Transverse colon (tissue), 4 donors: ENCODE results near the gene CLSTN2. TPM values are rescaled to one million over a fixed set of nuclear protein-coding genes. Genes with fewer than 3 reads are reported as not detected.

Experiments used
- DNase-seq: peaks from one replicate; pipeline ENCODE4 v3.0.0-alpha.2; 2019
- H3K27ac ChIP-seq, 4 donors: fragments of 200-600 bp; sonication (generic); 2 replicates each; pipeline ENCODE4 v1.5.1; 2016 to 2018; ENCODE audit warnings: inconsistent platforms in 4 of 4
- H3K27me3 ChIP-seq: fragments of 200-600 bp; sonication (generic); 2 replicates; pipeline ENCODE4 v1.5.1; 2017; ENCODE audit warnings: inconsistent platforms
- H3K36me3 ChIP-seq, 4 donors: fragments of 200-600 bp; sonication (generic); 2 replicates each; pipeline ENCODE4 v1.5.1; 2017 to 2019; ENCODE audit warnings: inconsistent platforms in 4 of 4
- H3K4me1 ChIP-seq, 4 donors: fragments of 200-600 bp; sonication (generic); 2 replicates each; pipeline ENCODE4 v1.5.1; 2017 to 2020; ENCODE audit warnings: inconsistent platforms in 4 of 4
- H3K4me3 ChIP-seq, 4 donors: fragments of 200-600 bp; sonication (generic); 1 replicate in 1 of 4; 2 replicates in 3 of 4; pipeline versions ENCODE4 v1.5.1 to v1.6.1; 2017 to 2019; ENCODE audit warnings: inconsistent platforms in 4 of 4
- H3K9me3 ChIP-seq, 2 donors: fragments of 200-600 bp; sonication (generic); 2 replicates each; pipeline ENCODE4 v1.5.1; 2017 to 2019; ENCODE audit warnings: inconsistent platforms in 2 of 2
- CTCF ChIP-seq, 5 experiments: fragments of 200-600 bp in 3 of 5; fragments of 450-650 bp in 2 of 5; sonication (generic) in 3 of 5; IDR thresholded peaks; 1 replicate in 2 of 5; 2 replicates in 3 of 5; pipeline ENCODE4 v1.5.1; 2016 to 2017; ENCODE audit warnings: antibody characterized with exemption in 5 of 5, inconsistent platforms in 3 of 5, mild to moderate bottlenecking in 2 of 5, moderate library complexity in 1 of 5
- EP300 ChIP-seq: sonication (generic); formaldehyde crosslinking; IDR thresholded peaks from one replicate; pipeline ENCODE4 v1.6.1; 2017; ENCODE audit warnings: antibody characterized with exemption, low read depth
- POLR2A ChIP-seq: fragments of 450-650 bp; IDR thresholded peaks from one replicate; pipeline ENCODE4 v1.6.1; 2016; ENCODE audit warnings: antibody characterized with exemption, mild to moderate bottlenecking, moderate library complexity
- POLR2AphosphoS5 ChIP-seq, 3 donors: sonication (generic); formaldehyde crosslinking; IDR thresholded peaks; one replicate each; pipeline ENCODE4 v1.6.1; 2016; ENCODE audit warnings: antibody characterized with exemption in 3 of 3
- WGBS, 2 donors: methylation state at CpG; one replicate each; pipeline ENCODE4 v1.1.5; 2018; ENCODE audit warnings: low coverage in 1 of 2; 5-methylcytosine and 5-hydroxymethylcytosine counted together
- in situ Hi-C, 4 donors: fragments of 200-750 bp; cut with MboI; loops; one replicate each; pipeline versions ENCODE4 v1.15.0 to v1.15.1; 2017; ENCODE audit warnings: low sequenced_read_pairs in 3 of 4, low pct_ligation_motif_present in 1 of 4, low pct_unique_long_range_greater_than_20kb in 1 of 4
- intact Hi-C: fragments of 100-400 bp; cut with DNase I; formaldehyde crosslinking; loops from one replicate; pipeline ENCODE4 v1.15.1; 2023; ENCODE audit warnings: low total_unique reads
- total RNA-seq, 4 donors: library from RNA; depleted of rRNA; stranded (reverse); fragments of >200 nt; gene quantifications; one replicate each; pipeline ENCODE4 v1.1.0, GENCODE V29; 2016

Gene CLSTN2
- total RNA-seq, 4 donors from 2014 or later: 0.60 to 9.0 (median 2.2) TPM

- Histone ChIP-seq H3K27me3 (no peaks in the 10 kb centered on the region), H3K4me1 (no peaks in the 10 kb centered on the region), H3K27ac (no peak overlapping the region), H3K9me3 (no peaks in the 10 kb centered on the region), H3K4me3 (no peak overlapping the region), H3K36me3 (no peaks in the 10 kb centered on the region)
- intact Hi-C loops (no loop called here), in situ Hi-C loops (no loop called here)
- TF ChIP-seq EP300 (no peak), POLR2AphosphoS5 (IDR thresholded peaks at IDR 0.05) (no peak), CTCF (IDR thresholded peaks at IDR 0.05) (no peak), POLR2A (no peak)
- DNase-seq: no peak
- WGBS, 2 donors: 77 to 100% methylated on average over 1 to 3 of the region's 3 CpGs
Measured at GRCh38 chr3:140296796-140297352, 361.9 kb downstream of the CLSTN2 start.

- no peak for DNase-seq
- Histone ChIP-seq H3K36me3 (no peaks in the 10 kb centered on the region), H3K4me3 (no peak overlapping the region), H3K27ac (no peak overlapping the region), H3K27me3 (no peaks in the 10 kb centered on the region), H3K4me1 (no peaks in the 10 kb centered on the region), H3K9me3 (no peaks in the 10 kb centered on the region)
- TF ChIP-seq POLR2A (no peak), POLR2AphosphoS5 (IDR thresholded peaks at IDR 0.05) (no peak), CTCF (IDR thresholded peaks at IDR 0.05) (no peak), EP300 (no peak)
- in situ Hi-C loops: no loop called here
- WGBS, 2 donors: 90 to 100% methylated on average over 1 of the region's 1 CpG
- intact Hi-C loops: no loop called here
Measured at GRCh38 chr3:140298043-140298442, 363.1 kb downstream of the CLSTN2 start.

- in situ Hi-C loops: no loop called here
- 67 to 100% methylated on average over 1 to 2 of the region's 2 CpGs for WGBS, 2 donors
- intact Hi-C loops: no loop called here
Measured at GRCh38 chr3:140298569-140299070, 363.6 kb downstream of the CLSTN2 start.

GRCh38 chr3:140303875-140304274 is 368.9 kb downstream of the CLSTN2 start:
- no peak for DNase-seq
- intact Hi-C loops (no loop called here), in situ Hi-C loops (no loop called here)
- TF ChIP-seq POLR2AphosphoS5 (IDR thresholded peaks at IDR 0.05): no peak
- no peak for TF ChIP-seq POLR2A
- TF ChIP-seq EP300: no peak
- no peak for TF ChIP-seq CTCF (IDR thresholded peaks at IDR 0.05)
- Histone ChIP-seq H3K4me1 (no peaks in the 10 kb centered on the region), H3K27me3 (no peaks in the 10 kb centered on the region), H3K9me3 (no peaks in the 10 kb centered on the region), H3K36me3 (no peaks in the 10 kb centered on the region), H3K4me3 (no peak overlapping the region), H3K27ac (no peak overlapping the region)
- WGBS, 2 donors: 85 to 88% methylated on average over 2 of the region's 2 CpGs

More at GRCh38 chr3:140298569-140299070, 363.6 kb downstream of the CLSTN2 start:
- TF ChIP-seq POLR2AphosphoS5 (IDR thresholded peaks at IDR 0.05): no peak
- no peak for DNase-seq
- no peak overlapping the region for H3K4me3 ChIP-seq
- no peaks in the 10 kb centered on the region for H3K36me3 ChIP-seq
- no peaks in the 10 kb centered on the region for H3K9me3 ChIP-seq
- no peak overlapping the region for H3K27ac ChIP-seq
- no peaks in the 10 kb centered on the region for H3K4me1 ChIP-seq
- H3K27me3 ChIP-seq: no peaks in the 10 kb centered on the region

- H3K4me1 ChIP-seq: no peaks in the 10 kb centered on the region
- no peak overlapping the region for H3K4me3 ChIP-seq
- H3K27ac ChIP-seq: no peak overlapping the region
- no peaks in the 10 kb centered on the region for H3K9me3 ChIP-seq
- no peaks in the 10 kb centered on the region for H3K36me3 ChIP-seq
- intact Hi-C loops: no loop called here
- no peak for DNase-seq
- TF ChIP-seq POLR2A (no peak), EP300 (no peak), CTCF (IDR thresholded peaks at IDR 0.05) (no peak), POLR2AphosphoS5 (IDR thresholded peaks at IDR 0.05) (no peak)
- no peaks in the 10 kb centered on the region for H3K27me3 ChIP-seq
- 57 to 63% methylated on average over 1 to 2 of the region's 2 CpGs for WGBS, 2 donors
- in situ Hi-C loops: no loop called here
Measured at GRCh38 chr3:140308535-140308934, 373.6 kb downstream of the CLSTN2 start.
